CD4-positive, alpha-beta T cell (primary cell): ENCODE results near the gene TIE1. TPM values are rescaled to one million over a fixed set of nuclear protein-coding genes. Genes with fewer than 3 reads are reported as not detected.

ENCODE experiments used
- ATAC-seq: fragments of 200-7000 bp; cut with Tn5 transposase; one replicate; pipeline ENCODE4 v1.10.0; 2022; ENCODE audit warnings: mild to moderate bottlenecking; ENCODE audit not compliant: poor library complexity
- CTCF ChIA-PET: fragments of 350-600 bp; sonication (Branson Sonifier 250); formaldehyde crosslinking; loops from one replicate; lab custom pipeline; 2021; ENCODE audit warnings: antibody characterized with exemption, inconsistent platforms; lab: Charles Lee
- POLR2A ChIA-PET: fragments of 350-600 bp; sonication (Branson Sonifier 250); formaldehyde crosslinking; loops from one replicate; lab custom pipeline; 2021; ENCODE audit warnings: antibody characterized with exemption, inconsistent platforms; lab: Charles Lee
- DNase-seq, 14 experiments: peaks; one replicate each; pipeline ENCODE4 v3.0.0-alpha.2; 2013 to 2020; ENCODE audit warnings: mixed read lengths in 2 of 14
- H3K27ac ChIP-seq, 2 donors: one replicate each; pipeline versions ENCODE4 v1.5.1 to v1.7.0; 2013; ENCODE audit warnings: low read length in 2 of 2, low read depth in 1 of 2, mild to moderate bottlenecking in 1 of 2
- H3K27me3 ChIP-seq, 2 experiments: 1 replicate in 1 of 2; 2 replicates in 1 of 2; pipeline versions ENCODE4 v1.6.1 to v1.7.0; 2013; ENCODE audit warnings: low read length in 2 of 2, control low read depth in 1 of 2, mild to moderate bottlenecking in 1 of 2, moderate library complexity in 1 of 2; ENCODE audit not compliant: insufficient read depth in 2 of 2, control insufficient read depth in 1 of 2
- H3K36me3 ChIP-seq: one replicate; pipeline ENCODE4 v1.6.1; 2013; ENCODE audit warnings: low read length, control low read depth; ENCODE audit not compliant: insufficient read depth
- H3K4me1 ChIP-seq: one replicate; pipeline ENCODE4 v1.6.1; 2013; ENCODE audit warnings: low read length, control low read depth; ENCODE audit not compliant: insufficient read depth
- H3K4me3 ChIP-seq: one replicate; pipeline ENCODE4 v1.5.1; 2013; ENCODE audit warnings: mild to moderate bottlenecking, low read length, moderate library complexity
- H3K9me3 ChIP-seq, 2 experiments: 1 replicate in 1 of 2; 2 replicates in 1 of 2; pipeline versions ENCODE4 v1.6.1 to v1.7.0; 2013; ENCODE audit warnings: low read length in 2 of 2, mild to moderate bottlenecking in 2 of 2, control low read depth in 1 of 2, moderate library complexity in 1 of 2; ENCODE audit not compliant: control insufficient read depth in 1 of 2, insufficient read depth in 1 of 2
- H3K27ac Mint-ChIP-seq: one replicate; pipeline ENCODE4 v1.8.0; 2020; ENCODE audit warnings: mixed read lengths
- H3K27me3 Mint-ChIP-seq: one replicate; pipeline ENCODE4 v1.8.0; 2021; ENCODE audit warnings: mixed read lengths
- H3K36me3 Mint-ChIP-seq: one replicate; pipeline ENCODE4 v1.8.0; 2021; ENCODE audit warnings: low read depth, mixed read lengths
- H3K4me1 Mint-ChIP-seq: one replicate; pipeline ENCODE4 v1.8.0; 2021; ENCODE audit warnings: low read depth, mixed read lengths
- H3K4me3 Mint-ChIP-seq: one replicate; pipeline ENCODE4 v1.8.0; 2020; ENCODE audit warnings: mild to moderate bottlenecking, mixed read lengths
- H3K9me3 Mint-ChIP-seq: one replicate; pipeline ENCODE4 v1.8.0; 2020; ENCODE audit warnings: mixed read lengths
- CTCF ChIP-seq: fragments of 200-600 bp; IDR thresholded peaks from one replicate; pipeline ENCODE4 v1.8.0; 2022; ENCODE audit warnings: antibody characterized with exemption, mild to moderate bottlenecking
- intact Hi-C, 2 experiments: fragments of 100-400 bp; cut with DNase I in 1 of 2; cut with micrococcal nuclease in 1 of 2; formaldehyde crosslinking; loops; one replicate each; pipeline versions ENCODE4 v1.15.1 to v1.9.0; 2023 to 2025; cut with DNase I, micrococcal nuclease
- total RNA-seq, 174 experiments: library from RNA in 2 of 174; stranded (reverse) in 2 of 174; gene quantifications; one replicate each; pipeline ENCODE4 v1.2.3 and lab custom pipeline; 2021 to 2026

TIE1 gene
- total RNA-seq, 2 experiments from 2014 or later = not detected

GRCh38 chr1:43358121-43358745 is 57.5 kb downstream of the TIE1 start:
- no peaks in the 10 kb centered on the region for H3K27me3 Mint-ChIP-seq

GRCh38 chr1:43358746-43359693 is 58.2 kb downstream of the TIE1 start, which contains the start of gene CDC20:
CDC20 (plus strand) TSS chr1:43358981; CDS start chr1:43359216, 235 bp downstream.
- H3K9me3 Mint-ChIP-seq = no peaks in the 10 kb centered on the region
- Histone ChIP-seq H3K4me1 (peaks cover 15% of the 10 kb centered on the region), H3K9me3 (no peaks in the 10 kb centered on the region), H3K36me3 (peaks cover 24% of the 10 kb centered on the region), H3K4me3 (peak within 1 kb of the TSS; percentile 76), H3K27me3 (no peaks in the 10 kb centered on the region), H3K27ac (peak within 1 kb of the TSS in 1 of 2 donors; percentile 37)
- intact Hi-C loops = loop anchor here (1.0 to 10.0 kb wide), 10 partner anchors 8 to 616 kb away; partner anchors contain the start of genes C1orf50 (in 2 of the 2), P3H1 (in 2 of the 2), ATP6V0B (in 1 of the 2) and B4GALT2 (in 1 of the 2)
- POLR2A ChIA-PET = interaction anchor here (0.7 to 2.6 kb wide), 11 partner anchors 8 to 291 kb away, joined by 3 to 21 read pairs (median 6); partner anchors contain the start of genes ELOVL1, HYI, KDM4A and MED8
- CTCF ChIA-PET = interaction anchor here (0.8 to 1.5 kb wide), 6 partner anchors 9 to 132 kb away, joined by 3 to 13 read pairs (median 3); partner anchors contain the start of gene ELOVL1
- ATAC-seq = peak; percentile 99
- H3K36me3 Mint-ChIP-seq = peaks cover 28% of the 10 kb centered on the region
- H3K4me3 Mint-ChIP-seq = peak within 1 kb of the TSS; percentile 85
- H3K27ac Mint-ChIP-seq = peak within 1 kb of the TSS; percentile 87
- peaks cover 19% of the 10 kb centered on the region for H3K4me1 Mint-ChIP-seq
- no peaks in the 10 kb centered on the region for H3K27me3 Mint-ChIP-seq
- DNase-seq = peak; percentile 91 to 98 (median 96)
- no peak for TF ChIP-seq CTCF

More at GRCh38 chr1:43358121-43358745, 57.5 kb downstream of the TIE1 start:
- ATAC-seq (no peak), DNase-seq (peak in 4 of 14 experiments; percentile 26 to 53 (median 46))
- POLR2A ChIA-PET = interaction anchor here (0.7 to 2.6 kb wide), 12 partner anchors 9 to 292 kb away, joined by 3 to 21 read pairs (median 6); partner anchors contain the start of genes ELOVL1, HYI, KDM4A and MED8
- Mint-ChIP-seq H3K36me3 (peaks cover 21% of the 10 kb centered on the region), H3K27ac (peak overlapping the region; percentile 87), H3K4me3 (peak overlapping the region; percentile 85), H3K4me1 (peaks cover 19% of the 10 kb centered on the region), H3K9me3 (no peaks in the 10 kb centered on the region)
- peak; percentile 28 for TF ChIP-seq CTCF
- Histone ChIP-seq H3K36me3 (peaks cover 16% of the 10 kb centered on the region), H3K4me1 (peaks cover 15% of the 10 kb centered on the region), H3K27me3 (no peaks in the 10 kb centered on the region), H3K27ac (peak overlapping the region in 1 of 2 donors; percentile 37), H3K4me3 (peak overlapping the region; percentile 76), H3K9me3 (no peaks in the 10 kb centered on the region)
- intact Hi-C loops = loop anchor here (1.0 to 10.0 kb wide), 10 partner anchors 9 to 617 kb away; partner anchors contain the start of genes C1orf50 (in 2 of the 2), P3H1 (in 2 of the 2), ATP6V0B (in 1 of the 2) and B4GALT2 (in 1 of the 2)
- CTCF ChIA-PET = interaction anchor here (0.8 to 1.5 kb wide), 6 partner anchors 10 to 131 kb away, joined by 3 to 13 read pairs (median 3); partner anchors contain the start of gene ELOVL1

- ChIA-PET POLR2A (interaction anchor here (1.0 kb wide), 1 partner anchor 31 kb away, joined by 3 read pairs; no protein-coding TSS in a partner anchor), CTCF (no interaction called here)
- Mint-ChIP-seq H3K4me3 (peak overlapping the region; percentile 59), H3K27ac (no peak overlapping the region), H3K36me3 (peaks cover 34% of the 10 kb centered on the region), H3K4me1 (peaks cover 19% of the 10 kb centered on the region), H3K9me3 (no peaks in the 10 kb centered on the region), H3K27me3 (no peaks in the 10 kb centered on the region)
- intact Hi-C loops = loop anchor here (2.0 to 10.0 kb wide), 9 partner anchors 29 to 677 kb away; partner anchors contain the start of genes C1orf50 (in 2 of the 2), P3H1 (in 2 of the 2), ATP6V0B (in 1 of the 2) and B4GALT2 (in 1 of the 2)
- ATAC-seq (no peak), DNase-seq (no peak)
- no peak for TF ChIP-seq CTCF
- H3K27ac ChIP-seq = no peak overlapping the region
- no peaks in the 10 kb centered on the region for H3K27me3 ChIP-seq
- H3K4me3 ChIP-seq = peak overlapping the region; percentile 76
- H3K4me1 ChIP-seq = peaks cover 15% of the 10 kb centered on the region
- no peaks in the 10 kb centered on the region for H3K9me3 ChIP-seq
- peaks cover 31% of the 10 kb centered on the region for H3K36me3 ChIP-seq
Observed at GRCh38 chr1:43359696-43360095, 58.9 kb downstream of the TIE1 start.
